Stomach smooth muscle (tissue), 2 donors: ENCODE data around the gene PF4V1.
A peak's percentile ranks its signal among the peaks of the same experiment; 100 is the strongest.

Source experiments
- H3K27ac ChIP-seq: one replicate; pipeline ENCODE4 v1.7.0; 2013; ENCODE audit warnings: mild to moderate bottlenecking, low read length, inconsistent platforms
- H3K27me3 ChIP-seq, 2 donors: one replicate each; pipeline ENCODE4 v1.7.0; 2013; ENCODE audit warnings: low read length in 2 of 2; ENCODE audit not compliant: insufficient read depth in 2 of 2, control insufficient read depth in 1 of 2
- H3K36me3 ChIP-seq, 2 donors: one replicate each; pipeline ENCODE4 v1.7.0; 2013; ENCODE audit warnings: low read length in 2 of 2; ENCODE audit not compliant: control insufficient read depth in 2 of 2, insufficient read depth in 2 of 2
- H3K4me1 ChIP-seq: one replicate; pipeline ENCODE4 v1.7.0; 2013; ENCODE audit warnings: low read length; ENCODE audit not compliant: control insufficient read depth, insufficient read depth
- H3K4me3 ChIP-seq, 2 donors: one replicate each; pipeline ENCODE4 v1.7.0; 2013; ENCODE audit warnings: low read length in 2 of 2
- H3K9ac ChIP-seq, 2 donors: one replicate each; pipeline ENCODE4 v1.7.0; 2013; ENCODE audit warnings: low read length in 2 of 2, mild to moderate bottlenecking in 1 of 2
- H3K9me3 ChIP-seq, 2 donors: one replicate each; pipeline ENCODE4 v1.7.0; 2013; ENCODE audit warnings: low read length in 2 of 2; ENCODE audit not compliant: control insufficient read depth in 2 of 2
- donor health status: healthy.
- donor health status: Pancreatic carcinoma.

Gene PF4V1, protein sequence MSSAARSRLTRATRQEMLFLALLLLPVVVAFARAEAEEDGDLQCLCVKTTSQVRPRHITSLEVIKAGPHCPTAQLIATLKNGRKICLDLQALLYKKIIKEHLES

DNA sequence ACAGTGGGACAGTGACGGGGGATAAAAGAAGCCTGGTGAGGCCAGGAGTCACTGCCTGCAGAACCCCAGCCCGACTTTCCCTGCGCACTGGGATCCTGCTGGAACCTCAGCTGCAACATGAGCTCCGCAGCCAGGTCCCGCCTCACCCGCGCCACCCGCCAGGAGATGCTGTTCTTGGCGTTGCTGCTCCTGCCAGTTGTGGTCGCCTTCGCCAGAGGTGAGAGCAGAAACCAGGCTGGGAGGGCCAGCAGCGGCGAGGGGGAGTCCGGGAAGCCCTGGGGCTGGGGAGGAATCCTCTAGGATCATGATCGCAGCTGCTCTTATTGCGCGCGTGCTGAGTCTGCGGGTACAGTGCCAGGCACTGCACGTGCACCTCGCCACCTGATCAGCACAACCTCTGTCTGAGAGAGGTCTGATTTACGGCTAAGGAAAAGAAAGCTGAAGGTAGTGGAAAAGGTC, at the start of gene PF4V1:
Gene PF4V1 (plus strand): TSS at position 51 of the 459 bp plus-strand sequence. CDS start 67 bp downstream, at position 118.
- no peaks in the 10 kb centered on the region for H3K9me3 ChIP-seq
- H3K4me1 ChIP-seq, result peaks cover 3% of the 10 kb centered on the region
- H3K4me3 ChIP-seq, result peak within 1 kb of the TSS in 1 of 2 donors; percentile 24
- H3K27ac ChIP-seq, result no peak within 1 kb of the TSS
- no peaks in the 10 kb centered on the region for H3K36me3 ChIP-seq
- H3K9ac ChIP-seq, result no peak within 1 kb of the TSS
- peaks cover 0 to 6% of the 10 kb centered on the region in 2 donors for H3K27me3 ChIP-seq

DNA sequence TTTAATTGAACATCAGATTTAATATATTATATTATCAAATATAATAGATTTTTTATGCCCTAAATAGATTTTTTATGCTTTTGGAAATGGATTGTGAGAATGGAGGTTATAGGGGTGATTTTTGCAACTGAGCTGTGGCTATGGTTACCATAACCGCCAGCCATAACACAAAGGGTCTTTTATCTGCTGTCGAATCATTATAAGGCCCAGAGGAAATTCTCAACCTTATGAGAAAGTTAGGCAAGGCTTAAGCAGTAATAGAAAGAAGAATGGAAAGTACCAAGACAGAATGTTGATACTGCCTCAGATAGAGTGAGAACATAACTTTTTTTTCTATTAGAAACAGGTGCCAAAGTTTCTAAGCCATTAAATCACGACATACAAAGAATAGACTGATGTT, 42.9 kb upstream of the PF4V1 start:
- Histone ChIP-seq H3K9me3 (no peaks in the 10 kb centered on the region), H3K27ac (no peak overlapping the region), H3K4me1 (no peaks in the 10 kb centered on the region), H3K9ac (no peak overlapping the region), H3K4me3 (no peak overlapping the region), H3K27me3 (no peaks in the 10 kb centered on the region), H3K36me3 (no peaks in the 10 kb centered on the region)

DNA sequence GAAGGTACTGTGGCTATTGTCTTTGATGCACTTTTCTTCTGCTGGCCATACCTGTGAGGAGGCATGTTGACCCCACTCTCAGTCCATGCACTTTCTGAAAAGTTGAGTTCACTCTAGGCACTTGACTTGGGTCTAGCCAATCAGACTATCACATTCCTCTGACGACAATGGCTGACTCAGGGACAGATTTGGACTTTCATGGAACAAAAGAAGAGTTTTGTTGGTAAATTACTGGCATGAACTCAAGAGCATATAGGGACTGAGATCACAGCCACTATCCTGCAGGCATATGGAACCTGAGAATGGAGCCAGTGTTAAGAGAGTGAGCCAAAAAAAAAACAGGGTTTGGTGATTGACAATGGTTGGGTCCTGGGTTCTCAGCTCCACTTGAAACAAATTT, 41.3 kb upstream of the PF4V1 start:
- Histone ChIP-seq H3K4me1 (no peaks in the 10 kb centered on the region), H3K36me3 (no peaks in the 10 kb centered on the region), H3K9me3 (no peaks in the 10 kb centered on the region), H3K4me3 (no peak overlapping the region), H3K9ac (no peak overlapping the region), H3K27me3 (no peaks in the 10 kb centered on the region), H3K27ac (no peak overlapping the region)

DNA sequence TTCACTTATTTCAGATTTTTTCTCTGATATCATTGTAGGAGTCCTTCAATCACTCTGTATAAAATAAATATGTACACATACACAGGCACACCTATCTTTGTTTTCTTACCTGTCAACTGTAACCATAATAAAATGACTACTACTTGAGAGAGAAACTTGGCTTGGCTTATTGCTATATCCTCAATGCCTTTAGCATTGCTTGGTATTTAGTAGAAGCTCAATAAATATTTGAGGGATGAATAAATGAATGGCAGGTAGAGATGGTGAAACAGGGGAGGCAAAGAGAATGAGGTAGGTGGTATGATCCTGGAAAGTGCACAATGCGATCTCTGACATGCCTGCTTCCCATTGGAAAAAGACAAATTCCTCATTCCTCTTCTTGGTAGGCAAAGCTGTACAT, 38.4 kb upstream of the PF4V1 start:
- no peaks in the 10 kb centered on the region for H3K27me3 ChIP-seq
- H3K36me3 ChIP-seq, result no peaks in the 10 kb centered on the region
- no peak overlapping the region for H3K4me3 ChIP-seq
- H3K9me3 ChIP-seq, result no peaks in the 10 kb centered on the region
- no peak overlapping the region for H3K27ac ChIP-seq
- H3K9ac ChIP-seq, result no peak overlapping the region
- H3K4me1 ChIP-seq, result no peaks in the 10 kb centered on the region

DNA sequence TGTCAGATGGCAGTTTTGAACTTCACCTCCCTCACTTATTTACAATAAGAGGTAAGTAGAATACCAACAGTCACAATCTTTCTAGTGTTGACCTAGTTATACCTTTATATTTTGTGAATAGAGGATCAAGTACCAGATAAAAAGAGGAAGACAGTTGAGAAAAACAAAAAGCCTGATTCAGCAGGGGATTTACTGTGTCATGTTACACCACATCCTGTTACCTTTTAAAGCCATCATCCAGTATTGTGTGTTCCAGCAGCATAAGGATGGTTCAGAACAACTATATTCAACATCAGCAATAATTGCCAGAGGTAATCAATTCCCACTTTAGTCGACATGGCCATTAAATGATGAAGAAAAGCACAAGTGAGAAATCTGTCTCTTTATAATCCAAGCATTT, 38.0 kb upstream of the PF4V1 start:
- no peak overlapping the region for H3K27ac ChIP-seq
- no peak overlapping the region for H3K9ac ChIP-seq
- no peaks in the 10 kb centered on the region for H3K36me3 ChIP-seq
- no peaks in the 10 kb centered on the region for H3K9me3 ChIP-seq
- no peak overlapping the region for H3K4me3 ChIP-seq
- no peaks in the 10 kb centered on the region for H3K27me3 ChIP-seq
- no peaks in the 10 kb centered on the region for H3K4me1 ChIP-seq

DNA sequence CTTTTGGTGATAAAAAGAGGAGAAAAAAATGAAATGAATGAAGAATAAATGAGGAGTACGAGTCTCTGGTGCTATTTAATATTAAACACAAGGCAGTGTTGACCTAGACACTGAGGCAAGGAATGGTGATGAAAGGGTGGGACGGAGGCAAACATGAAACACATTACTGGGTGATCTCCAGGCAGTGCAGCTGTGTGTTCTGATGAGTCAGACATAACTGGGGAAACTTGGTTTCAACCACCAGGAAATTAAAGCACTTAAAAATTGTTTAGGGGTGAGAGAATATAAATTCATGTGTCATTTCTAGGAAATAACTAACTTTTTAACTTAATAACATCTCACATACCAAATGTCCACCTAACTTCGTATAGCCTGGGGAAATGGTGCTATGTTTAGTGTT, 36.3 kb upstream of the PF4V1 start:
- Histone ChIP-seq H3K9me3 (no peaks in the 10 kb centered on the region), H3K4me3 (no peak overlapping the region), H3K36me3 (no peaks in the 10 kb centered on the region), H3K27ac (no peak overlapping the region), H3K27me3 (no peaks in the 10 kb centered on the region), H3K4me1 (no peaks in the 10 kb centered on the region), H3K9ac (no peak overlapping the region)

DNA sequence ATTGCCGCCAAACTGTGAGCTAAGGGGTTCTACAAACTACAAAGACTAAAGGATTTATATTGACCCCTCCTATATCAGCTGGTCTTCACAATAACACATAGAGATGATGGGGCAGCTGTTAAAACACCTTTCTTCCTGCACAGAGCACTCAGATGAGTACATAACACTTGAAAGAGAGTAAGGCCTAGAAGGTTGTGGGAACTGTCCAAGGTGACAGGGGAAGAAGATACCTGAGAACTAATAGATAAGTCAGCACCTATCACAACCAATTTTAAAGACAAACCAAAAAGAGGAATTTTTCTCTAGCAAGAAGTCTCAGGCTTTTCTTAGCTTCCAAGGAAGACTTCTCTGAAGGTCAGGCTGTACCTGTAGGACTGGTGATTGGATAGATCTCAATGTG, 35.8 kb upstream of the PF4V1 start:
- H3K27ac ChIP-seq, result no peak overlapping the region
- H3K4me3 ChIP-seq, result no peak overlapping the region
- H3K27me3 ChIP-seq, result no peaks in the 10 kb centered on the region
- no peaks in the 10 kb centered on the region for H3K9me3 ChIP-seq
- no peaks in the 10 kb centered on the region for H3K4me1 ChIP-seq
- H3K36me3 ChIP-seq, result no peaks in the 10 kb centered on the region
- H3K9ac ChIP-seq, result no peak overlapping the region

DNA sequence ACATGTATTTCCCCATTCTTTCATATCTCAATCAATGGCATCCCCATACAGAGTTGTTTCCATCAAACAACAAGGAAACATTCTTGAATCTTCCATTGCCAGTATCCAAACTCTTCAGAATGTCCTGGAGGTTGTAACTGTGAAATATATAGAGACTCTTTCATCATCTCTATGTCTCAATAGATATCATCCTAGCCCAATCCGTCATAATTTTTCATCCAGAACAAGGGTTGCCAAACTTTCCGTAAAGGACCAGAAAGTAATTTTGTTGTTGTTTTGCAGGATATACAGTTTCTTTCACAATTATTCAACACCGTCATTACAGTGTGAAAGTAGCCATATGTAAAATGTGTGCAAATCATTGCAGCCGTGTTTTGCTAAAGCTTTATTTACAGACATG, 31.8 kb upstream of the PF4V1 start:
- Histone ChIP-seq H3K27ac (no peak overlapping the region), H3K4me1 (no peaks in the 10 kb centered on the region), H3K36me3 (no peaks in the 10 kb centered on the region), H3K27me3 (no peaks in the 10 kb centered on the region), H3K4me3 (no peak overlapping the region), H3K9me3 (no peaks in the 10 kb centered on the region), H3K9ac (no peak overlapping the region)

DNA sequence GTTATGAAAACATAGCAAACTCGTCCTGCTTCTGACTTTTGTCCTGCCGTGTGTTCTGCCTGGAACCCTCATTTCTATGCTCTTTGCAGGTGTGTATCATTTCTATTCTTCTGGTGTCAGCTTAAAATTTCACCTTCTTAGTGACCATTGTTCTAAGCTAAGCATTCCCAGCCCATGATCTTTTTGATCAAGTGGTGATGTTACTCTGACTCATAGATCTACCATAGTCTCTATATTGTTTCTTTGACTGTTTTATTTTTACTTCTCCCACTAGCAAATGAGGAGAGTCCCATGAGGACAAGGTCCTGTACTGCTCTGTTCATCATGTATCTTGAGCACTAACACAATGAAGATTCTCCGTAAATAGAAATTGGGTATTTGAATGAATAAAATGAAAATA, 30.7 kb upstream of the PF4V1 start:
- Histone ChIP-seq H3K36me3 (no peaks in the 10 kb centered on the region), H3K27me3 (no peaks in the 10 kb centered on the region), H3K4me1 (no peaks in the 10 kb centered on the region), H3K27ac (no peak overlapping the region), H3K4me3 (no peak overlapping the region), H3K9me3 (no peaks in the 10 kb centered on the region), H3K9ac (no peak overlapping the region)

DNA sequence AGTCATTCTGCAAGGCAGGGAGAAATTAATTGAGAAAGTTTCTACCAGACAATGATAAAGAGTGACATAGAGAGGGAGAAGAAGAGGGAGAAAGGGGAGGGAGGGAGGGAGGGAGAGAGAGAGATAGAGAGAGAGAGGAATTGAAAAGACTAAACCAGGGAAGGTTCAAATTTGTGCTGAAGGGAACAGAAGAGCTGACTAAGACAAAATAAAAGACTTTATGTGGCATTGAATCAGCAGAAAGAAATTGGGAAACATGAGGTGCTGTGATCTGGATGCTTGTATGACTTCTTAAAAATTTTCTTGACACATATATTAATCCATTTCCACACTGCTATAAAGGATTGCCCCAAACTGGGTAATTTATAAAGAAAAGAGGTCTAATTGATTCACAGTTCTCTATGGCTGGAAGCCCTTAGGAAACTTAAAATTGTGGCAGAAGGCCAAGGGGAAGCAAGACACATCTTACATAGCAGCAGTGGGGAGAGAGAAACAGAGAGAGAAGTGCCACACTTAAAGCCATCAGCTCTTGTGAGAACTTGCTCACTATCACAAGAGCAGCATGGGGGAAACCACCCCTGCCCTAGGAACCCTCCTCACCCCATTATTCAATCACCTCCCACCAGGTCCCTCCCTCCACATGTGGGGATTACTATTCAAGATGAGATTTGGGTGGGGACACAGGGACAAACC, 30.1 kb upstream of the PF4V1 start:
- no peak overlapping the region for H3K4me3 ChIP-seq
- no peaks in the 10 kb centered on the region for H3K27me3 ChIP-seq
- no peaks in the 10 kb centered on the region for H3K4me1 ChIP-seq
- no peaks in the 10 kb centered on the region for H3K9me3 ChIP-seq
- H3K9ac ChIP-seq, result no peak overlapping the region
- no peak overlapping the region for H3K27ac ChIP-seq
- no peaks in the 10 kb centered on the region for H3K36me3 ChIP-seq

DNA sequence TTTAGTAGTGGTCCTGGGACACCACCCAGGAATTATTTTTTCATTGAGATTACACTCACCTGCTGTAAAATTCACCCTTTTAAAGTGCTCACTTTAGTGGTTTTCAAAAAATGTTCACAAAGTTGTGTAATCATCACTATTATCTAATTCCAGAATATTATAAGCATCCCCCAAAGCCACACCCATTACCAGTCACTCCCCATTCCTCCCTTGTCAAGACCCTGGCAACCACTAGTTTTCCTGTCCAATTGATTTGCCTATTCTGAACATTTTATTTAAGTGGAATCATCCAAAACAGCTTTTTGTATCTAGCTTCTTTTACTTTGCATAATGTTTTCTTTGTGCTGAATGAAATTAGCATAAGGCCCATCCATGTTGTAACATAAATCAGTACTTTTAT, 29.3 kb upstream of the PF4V1 start:
- Histone ChIP-seq H3K27me3 (no peaks in the 10 kb centered on the region), H3K36me3 (no peaks in the 10 kb centered on the region), H3K27ac (no peak overlapping the region)

More for the DNA sequence above, 29.3 kb upstream of the PF4V1 start:
- no peak overlapping the region for H3K4me3 ChIP-seq
- H3K9ac ChIP-seq, result no peak overlapping the region
- no peaks in the 10 kb centered on the region for H3K9me3 ChIP-seq
- no peaks in the 10 kb centered on the region for H3K4me1 ChIP-seq
